IMR-90 (cell line): ENCODE measurements around the gene FES. TPM values are rescaled to one million over a fixed set of nuclear protein-coding genes. Genes with fewer than 3 reads are reported as not detected.

Source experiments
- ATAC-seq: fragments of 200-7000 bp; cut with Tn5 transposase; 2 replicates; pipeline ENCODE4 v1.9.1; 2020; ENCODE audit warnings: low read depth, mild to moderate bottlenecking, moderate library complexity
- BruUV-seq: library from RNA; stranded (reverse); fragments of 400-500 nt; replicated peaks from 2 replicates; lab custom pipeline; 2021; lab: Mats Ljungman, UMichigan
- CTCF ChIA-PET: fragments of 300-600 bp; formaldehyde crosslinking; extraction: SDS; loops from one replicate; lab custom pipeline; 2021; ENCODE audit warnings: antibody characterized with exemption; lab: Yijun Ruan, JAX
- POLR2A ChIA-PET: fragments of 300-600 bp; sonication (Branson Sonifier 250); formaldehyde crosslinking; loops from one replicate; lab custom pipeline; 2022; ENCODE audit warnings: antibody characterized with exemption; ENCODE audit not compliant: unreplicated experiment; lab: Charles Lee
- DNase-seq: peaks from one replicate; pipeline ENCODE4 v3.0.0; 2013
- H2AFZ ChIP-seq: replicated peaks from 2 replicates; pipeline ENCODE3; 2013; ENCODE audit warnings: low read length, mild to moderate bottlenecking; ENCODE audit not compliant: poor library complexity
- H2AK5ac ChIP-seq: 2 replicates; pipeline ENCODE4 v1.6.1; 2013; ENCODE audit warnings: low read depth, low read length, inconsistent platforms
- H2AK9ac ChIP-seq: replicated peaks from 2 replicates; pipeline ENCODE3; 2013; ENCODE audit warnings: mild to moderate bottlenecking, low read depth, low read length, moderate library complexity; ENCODE audit not compliant: poor library complexity
- H2BK120ac ChIP-seq: 2 replicates; pipeline ENCODE4 v1.6.1; 2013; ENCODE audit warnings: low read depth, low read length, inconsistent platforms
- H2BK15ac ChIP-seq: 3 replicates; pipeline ENCODE4 v1.6.1; 2013; ENCODE audit warnings: low read depth, low read length, inconsistent platforms
- H2BK20ac ChIP-seq: 2 replicates; pipeline ENCODE4 v1.6.1; 2013; ENCODE audit warnings: low read depth, mild to moderate bottlenecking, inconsistent platforms, low read length, moderate library complexity
- H2BK5ac ChIP-seq: 2 replicates; pipeline ENCODE4 v1.6.1; 2013; ENCODE audit warnings: mild to moderate bottlenecking, low read depth, low read length, inconsistent platforms; ENCODE audit not compliant: poor library complexity, severe bottlenecking
- H3K14ac ChIP-seq: replicated peaks from 2 replicates; pipeline ENCODE4 v1.6.1; 2013; ENCODE audit warnings: low read depth, low read length, inconsistent platforms
- H3K18ac ChIP-seq: 2 replicates; pipeline ENCODE4 v1.6.1; 2013; ENCODE audit warnings: low read depth, low read length, control low read depth
- H3K23ac ChIP-seq: 2 replicates; pipeline ENCODE4 v1.6.1; 2013; ENCODE audit warnings: low read depth, low read length, inconsistent platforms
- H3K27ac ChIP-seq: 2 replicates; pipeline ENCODE4 v1.5.1; 2013; ENCODE audit warnings: mild to moderate bottlenecking, control low read depth, low read length; ENCODE audit not compliant: insufficient read depth
- H3K27me3 ChIP-seq: 2 replicates; pipeline ENCODE4 v1.6.1; 2013; ENCODE audit warnings: low read length; ENCODE audit not compliant: control insufficient read depth, insufficient read depth
- H3K36me3 ChIP-seq: 2 replicates; pipeline ENCODE4 v1.6.1; 2013; ENCODE audit warnings: low read length, mixed read lengths; ENCODE audit not compliant: control insufficient read depth, insufficient read depth
- H3K4ac ChIP-seq: 2 replicates; pipeline ENCODE4 v1.6.1; 2013; ENCODE audit warnings: low read depth, low read length, inconsistent platforms
- H3K4me1 ChIP-seq: 2 replicates; pipeline ENCODE4 v1.6.1; 2013; ENCODE audit warnings: low read length, mixed read lengths; ENCODE audit not compliant: control insufficient read depth, insufficient read depth
- H3K4me2 ChIP-seq: 2 replicates; pipeline ENCODE4 v1.6.1; 2013; ENCODE audit warnings: low read depth, mild to moderate bottlenecking, control low read depth, low read length, moderate library complexity
- H3K4me3 ChIP-seq: 2 replicates; pipeline ENCODE4 v1.5.1; 2013; ENCODE audit warnings: low read depth, mild to moderate bottlenecking, control low read depth, low read length, moderate library complexity; ENCODE audit not compliant: insufficient read depth
- H3K56ac ChIP-seq: 2 replicates; pipeline ENCODE4 v1.6.1; 2013; ENCODE audit warnings: low read length, inconsistent platforms; ENCODE audit not compliant: insufficient read depth; ENCODE audit errors: extremely low read depth
- H3K79me1 ChIP-seq, 2 experiments: 2 replicates each; pipeline ENCODE4 v1.6.1; 2013; ENCODE audit warnings: low read length in 2 of 2, inconsistent platforms in 1 of 2, low read depth in 1 of 2
- H3K9ac ChIP-seq: 2 replicates; pipeline ENCODE4 v1.6.1; 2013; ENCODE audit warnings: low read depth, low read length, control low read depth
- H3K9me1 ChIP-seq: 2 replicates; pipeline ENCODE4 v1.6.1; 2013; ENCODE audit warnings: low read length, inconsistent platforms; ENCODE audit not compliant: insufficient read depth
- H3K9me3 ChIP-seq: 2 replicates; pipeline ENCODE4 v1.6.1; 2013; ENCODE audit warnings: low read length; ENCODE audit not compliant: control insufficient read depth, insufficient read depth
- H4K20me1 ChIP-seq: 2 replicates; pipeline ENCODE4 v1.6.1; 2013; ENCODE audit warnings: low read length, inconsistent platforms; ENCODE audit not compliant: insufficient read depth
- H4K5ac ChIP-seq: 2 replicates; pipeline ENCODE4 v1.6.1; 2013; ENCODE audit warnings: mild to moderate bottlenecking, low read depth, low read length, control low read depth
- H4K8ac ChIP-seq, 2 experiments: 2 replicates each; pipeline ENCODE4 v1.6.1; 2013; ENCODE audit warnings: low read depth in 2 of 2, low read length in 2 of 2, control low read depth in 1 of 2, inconsistent platforms in 1 of 2
- H4K91ac ChIP-seq: 2 replicates; pipeline ENCODE4 v1.6.1; 2013; ENCODE audit warnings: low read depth, low read length, inconsistent platforms; ENCODE audit not compliant: insufficient read depth
- BHLHE40 ChIP-seq: fragments of 150-350 bp; IDR thresholded peaks from 2 replicates; pipeline ENCODE4 v1.6.1; 2016; ENCODE audit warnings: mild to moderate bottlenecking, low read depth, low read length
- CEBPB ChIP-seq: IDR thresholded peaks from 2 replicates; pipeline ENCODE4 v1.6.1; 2012; ENCODE audit warnings: low read depth, low read length, improper control_type of control experiment
- CHD1 ChIP-seq: IDR thresholded peaks from 2 replicates; pipeline ENCODE4 v1.6.1; 2012; ENCODE audit warnings: low read depth, low read length, improper control_type of control experiment
- CTCF ChIP-seq: conservative IDR thresholded peaks from 2 replicates; pipeline ENCODE4 v1.5.1; 2012; ENCODE audit warnings: mild to moderate bottlenecking, low read depth, low read length, improper control_type of control experiment
- ELK1 ChIP-seq: fragments of 150-350 bp; IDR thresholded peaks from 2 replicates; pipeline ENCODE4 v1.6.1; 2016; ENCODE audit warnings: low read depth, mild to moderate bottlenecking, low read length, moderate library complexity, borderline replicate concordance
- FOS ChIP-seq: fragments of 150-350 bp; IDR thresholded peaks from 2 replicates; pipeline ENCODE4 v1.6.1; 2016; ENCODE audit warnings: low read depth, low read length
- MAFK ChIP-seq: IDR thresholded peaks from 2 replicates; pipeline ENCODE4 v1.6.1; 2012; ENCODE audit warnings: low read depth, low read length, improper control_type of control experiment
- MAZ ChIP-seq: IDR thresholded peaks from 2 replicates; pipeline ENCODE4 v1.6.1; 2012; ENCODE audit warnings: low read depth, mild to moderate bottlenecking, low read length, improper control_type of control experiment, moderate library complexity, borderline replicate concordance
- MXI1 ChIP-seq: IDR thresholded peaks from 2 replicates; pipeline ENCODE4 v1.6.1; 2012; ENCODE audit warnings: low read depth, mild to moderate bottlenecking, low read length, moderate library complexity, borderline replicate concordance
- NFE2L2 ChIP-seq: fragments of 150-350 bp; IDR thresholded peaks from 2 replicates; pipeline ENCODE4 v1.6.1; 2016; ENCODE audit warnings: low read depth, mild to moderate bottlenecking, low read length
- POLR2A ChIP-seq: IDR thresholded peaks from 2 replicates; pipeline ENCODE4 v1.6.1; 2012; ENCODE audit warnings: mild to moderate bottlenecking, low read depth, low read length
- RAD21 ChIP-seq: IDR thresholded peaks from 2 replicates; pipeline ENCODE4 v1.6.1; 2012; ENCODE audit warnings: low read length, improper control_type of control experiment
- RCOR1 ChIP-seq: IDR thresholded peaks from 2 replicates; pipeline ENCODE4 v1.6.1; 2012; ENCODE audit warnings: mild to moderate bottlenecking, low read length, improper control_type of control experiment; ENCODE audit not compliant: insufficient replicate concordance
- RFX5 ChIP-seq: IDR thresholded peaks from 2 replicates; pipeline ENCODE4 v1.8.0; 2012; ENCODE audit warnings: low read depth, mild to moderate bottlenecking, low read length, moderate library complexity
- SMC3 ChIP-seq: fragments of 150-350 bp; IDR thresholded peaks from 2 replicates; pipeline ENCODE4 v1.6.1; 2016; ENCODE audit warnings: low read depth, mild to moderate bottlenecking, antibody characterized with exemption, low read length, moderate library complexity
- USF2 ChIP-seq: fragments of 150-350 bp; IDR thresholded peaks from 2 replicates; pipeline ENCODE4 v1.6.1; 2017; ENCODE audit warnings: mild to moderate bottlenecking, antibody characterized with exemption, low read length, low read depth
- WGBS, 2 experiments: methylation state at CpG; one replicate each; pipeline versions ENCODE4 v1.1.5 to v1.1.7; 2013; ENCODE audit warnings: missing lambda C conversion rate in 2 of 2; ENCODE audit not compliant: insufficient read length in 1 of 2; ENCODE audit errors: extremely low coverage in 2 of 2; 5-methylcytosine and 5-hydroxymethylcytosine counted together
- dilution Hi-C: fragments of 300-500 bp; cut with HindIII; formaldehyde crosslinking; loops from one replicate; pipeline ENCODE4 v1.14.3; 2018; ENCODE audit warnings: low sequenced_read_pairs; ENCODE audit not compliant: unreplicated experiment
- in situ Hi-C: fragments of 300-500 bp; cut with MboI; formaldehyde crosslinking; loops from 3 replicates; pipeline ENCODE4 v1.14.3; 2019; ENCODE audit warnings: low sequenced_read_pairs, inconsistent platforms, mixed read lengths
- intact Hi-C: fragments of 100-400 bp; cut with micrococcal nuclease; formaldehyde crosslinking; loops from 2 replicates; pipeline ENCODE4 v1.10.0; 2022
- polyA plus RNA-seq, 3 experiments: library from polyadenylated mRNA; depleted of rRNA; stranded (reverse); fragments of >200 nt; gene quantifications; 2 replicates each; pipeline ENCODE4 v1.2.3, GENCODE V29; 2012; ENCODE audit warnings: low replicate concordance in 1 of 3
- total RNA-seq: library from RNA; depleted of rRNA; stranded (reverse); fragments of >200 nt; gene quantifications from 2 replicates; pipeline ENCODE4 v1.2.3, GENCODE V29; 2012

Gene FES
- total and polyA plus RNA-seq, 2 of the 4 experiments (the other 2 are of a cell fraction), result 10.5 to 11.7 TPM

GRCh38 chr15:90866161-90866715, 18.1 kb upstream of the FES start:
- H2BK120ac ChIP-seq, result no peak overlapping the region
- no peak overlapping the region for H4K8ac ChIP-seq
- H3K4me3 ChIP-seq, result no peak overlapping the region
- H4K20me1 ChIP-seq, result no peaks in the 10 kb centered on the region
- peak overlapping the region; percentile 36 for H2AFZ ChIP-seq
- WGBS, 2 experiments, result 67% methylated on average over 12 of the region's 16 CpGs; no CpG with 5 or more reads in 1 of the 2 experiments
- intact Hi-C loops (no loop called here), dilution Hi-C loops (no loop called here), in situ Hi-C loops (no loop called here)
- ATAC-seq (no peak), DNase-seq (no peak)
- H3K27me3 ChIP-seq, result no peaks in the 10 kb centered on the region; the same call in 1 of the 2 replicates
- TF ChIP-seq RCOR1, result no peak
- no peak for TF ChIP-seq CTCF
- TF ChIP-seq RAD21, result no peak
- no peak for TF ChIP-seq CEBPB
- TF ChIP-seq RFX5, result no peak
- no peak for TF ChIP-seq CHD1
- TF ChIP-seq POLR2A, result no peak
- TF ChIP-seq SMC3, result no peak
- no peak for TF ChIP-seq ELK1
- no peak for TF ChIP-seq MAZ
- no peak for TF ChIP-seq NFE2L2
- no peak for TF ChIP-seq BHLHE40
- no peak for TF ChIP-seq MXI1
- no peak for TF ChIP-seq MAFK
- TF ChIP-seq USF2, result no peak
- no peak for TF ChIP-seq FOS
- no peak overlapping the region for H3K9ac ChIP-seq
- no peak overlapping the region for H3K23ac ChIP-seq
- H3K14ac ChIP-seq, result no peak overlapping the region
- no TSS peak for BruUV-seq
- no peak overlapping the region for H3K56ac ChIP-seq
- no peak overlapping the region for H4K91ac ChIP-seq
- H2BK15ac ChIP-seq, result no peak overlapping the region
- no peak overlapping the region for H3K4me2 ChIP-seq
- ChIA-PET POLR2A (no interaction called here), CTCF (no interaction called here)
- H3K9me3 ChIP-seq, result no peaks in the 10 kb centered on the region
- no peak overlapping the region for H2BK20ac ChIP-seq
- no peak overlapping the region for H2BK5ac ChIP-seq
- no peak overlapping the region for H4K5ac ChIP-seq
- no peak overlapping the region for H2AK5ac ChIP-seq
- no peak overlapping the region for H3K27ac ChIP-seq
- peaks cover 13% of the 10 kb centered on the region for H3K4me1 ChIP-seq
- no peak overlapping the region for H3K4ac ChIP-seq
- no peak overlapping the region for H3K18ac ChIP-seq
- H2AK9ac ChIP-seq, result no peak overlapping the region
- H3K9me1 ChIP-seq, result peaks cover 8% of the 10 kb centered on the region
- H3K36me3 ChIP-seq, result no peaks in the 10 kb centered on the region
- H3K79me1 ChIP-seq, result peaks cover 5 to 17% of the 10 kb centered on the region in 2 experiments; a peak in 2 of 4 replicates
